Measurements from ENCODE around the gene BCL7C.
"Not testable (repeated sequence)": the region's sequence is repeated elsewhere in the genome, so short reads cannot be mapped to it uniquely, and the experiment has no call there.

BCL7C gene

DNA sequence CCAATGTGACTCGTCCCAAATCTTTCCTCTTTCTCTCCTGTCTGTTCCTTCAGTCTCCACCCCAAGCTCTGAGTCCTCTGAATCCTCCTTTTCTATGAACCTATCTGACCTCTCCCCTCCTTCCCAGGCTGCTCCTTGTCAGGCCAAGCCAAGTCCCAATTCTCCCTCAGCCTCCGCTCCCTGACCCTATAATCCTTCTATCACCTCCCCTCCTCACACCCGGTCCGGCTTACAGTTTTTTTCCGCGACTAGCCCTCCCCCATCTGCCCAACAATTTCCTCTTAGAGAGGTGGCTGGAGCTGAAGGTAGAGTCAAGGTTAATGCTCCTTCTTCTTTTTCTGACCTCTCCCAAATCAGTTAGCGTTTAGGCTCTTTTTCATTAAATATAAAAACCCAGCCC lies 33.1 kb downstream of the BCL7C start:
- DNase-seq, result not testable (repeated sequence)

GRCh38 chr16:30858829-30859423 lies 35.0 kb downstream of the BCL7C start:
- no peak for DNase-seq

DNA sequence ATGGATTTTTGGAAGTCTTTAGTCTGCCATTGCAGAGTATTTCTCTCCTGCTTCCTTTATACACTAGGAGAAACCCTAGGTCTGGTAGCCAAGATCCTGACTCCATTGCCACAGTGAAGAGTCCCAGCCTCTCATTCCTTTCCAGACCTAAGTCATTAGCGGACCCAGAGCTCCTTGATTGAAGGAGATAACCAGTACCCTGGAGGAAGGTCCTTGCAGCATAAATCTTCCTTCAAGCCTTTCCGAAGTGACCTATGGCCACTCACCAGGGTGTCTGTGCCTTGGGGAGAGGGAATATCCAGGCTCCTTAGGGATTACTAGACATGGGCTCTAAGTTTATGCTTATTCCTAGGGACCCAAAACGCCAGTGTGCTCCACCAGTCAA lies 35.8 kb downstream of the BCL7C start:
- no peak for DNase-seq

- no peak for DNase-seq
Observed at GRCh38 chr16:30853758-30854157, 40.1 kb downstream of the BCL7C start.

- DNase-seq, result no peak
Observed at GRCh38 chr16:30850246-30850645, 43.6 kb downstream of the BCL7C start.

DNA sequence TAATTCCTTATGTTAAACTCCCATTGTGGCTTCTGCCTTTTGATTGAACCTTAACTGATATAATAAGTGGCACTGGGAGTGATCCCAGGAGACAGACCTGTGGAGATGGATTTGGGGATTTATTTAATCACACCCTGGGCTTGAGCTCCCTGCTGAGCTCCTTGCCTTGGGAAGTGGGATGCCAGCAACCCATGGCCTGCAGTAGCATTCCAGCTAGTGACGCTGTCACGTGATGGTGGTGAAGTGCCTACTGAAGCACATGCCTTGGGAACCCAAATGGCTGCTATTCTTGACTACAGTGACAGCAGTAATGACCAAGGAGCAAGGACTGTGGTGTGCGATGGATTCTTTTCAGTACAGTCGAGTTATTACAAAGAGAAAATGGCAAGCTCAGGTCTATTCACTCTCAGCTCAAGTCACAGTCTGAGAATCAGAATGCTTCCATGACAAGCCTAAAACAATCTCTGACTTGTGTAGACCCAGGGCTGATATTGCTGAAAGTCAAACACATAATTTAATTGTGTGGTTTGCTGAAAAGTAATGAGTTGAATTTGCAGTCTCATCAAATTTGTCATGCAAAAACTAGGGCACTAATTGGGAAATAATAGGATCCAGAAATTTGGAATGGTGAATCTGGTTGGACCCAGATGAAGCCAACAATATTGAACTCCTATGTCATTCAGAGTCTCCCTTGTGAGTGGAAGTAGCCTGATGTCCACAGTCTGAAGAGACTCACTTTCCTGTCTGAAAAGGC lies 47.1 kb downstream of the BCL7C start:
- DNase-seq, result no peak

GRCh38 chr16:30844671-30845449 lies 49.0 kb downstream of the BCL7C start:
- DNase-seq, result peak; percentile 85

GRCh38 chr16:30844346-30844670 lies 49.6 kb downstream of the BCL7C start:
- DNase-seq, result no peak

- DNase-seq, result no peak
Observed at GRCh38 chr16:30843501-30843900, 50.4 kb downstream of the BCL7C start.

DNA sequence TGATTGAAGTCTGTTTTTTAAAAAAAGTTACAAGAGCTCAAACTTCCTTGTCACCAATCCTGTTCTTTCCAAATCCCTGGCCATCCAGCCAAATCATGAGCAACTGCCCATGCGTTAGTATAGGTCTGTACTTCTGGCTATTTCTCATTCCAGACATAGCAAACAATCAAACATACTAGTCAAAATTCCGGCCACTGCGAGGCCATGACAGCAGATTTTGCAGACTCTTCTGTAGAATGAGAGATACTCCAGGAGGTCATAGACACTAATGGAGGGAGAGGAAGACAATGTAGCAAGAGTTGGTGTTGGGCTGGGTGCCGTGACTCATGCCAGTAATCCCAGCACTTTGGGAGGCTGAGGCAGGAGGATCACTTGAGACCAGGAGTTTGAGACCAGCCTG lies 50.9 kb downstream of the BCL7C start:
- DNase-seq, result no peak

- no peak for DNase-seq
Observed at GRCh38 chr16:30841332-30841731, 52.5 kb downstream of the BCL7C start.

DNA sequence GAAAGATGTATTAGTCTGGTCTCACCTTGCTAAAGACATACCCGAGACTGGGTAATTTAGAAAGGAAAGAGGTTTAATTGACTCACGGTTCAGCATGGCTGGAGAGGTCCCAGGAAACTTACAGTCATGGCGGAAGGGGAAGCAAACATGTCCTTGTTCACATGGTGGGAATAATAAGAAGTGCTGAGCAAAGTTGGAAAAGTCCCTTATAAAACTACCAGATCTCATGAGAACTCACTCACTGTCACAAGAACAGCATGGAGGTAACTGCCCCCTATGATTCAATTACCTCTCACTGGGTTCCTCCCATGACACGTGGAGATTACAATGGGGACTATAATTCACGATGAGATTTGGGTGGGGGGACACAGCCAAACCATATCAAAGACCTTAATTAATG lies 53.3 kb downstream of the BCL7C start:
- no peak for DNase-seq

DNA sequence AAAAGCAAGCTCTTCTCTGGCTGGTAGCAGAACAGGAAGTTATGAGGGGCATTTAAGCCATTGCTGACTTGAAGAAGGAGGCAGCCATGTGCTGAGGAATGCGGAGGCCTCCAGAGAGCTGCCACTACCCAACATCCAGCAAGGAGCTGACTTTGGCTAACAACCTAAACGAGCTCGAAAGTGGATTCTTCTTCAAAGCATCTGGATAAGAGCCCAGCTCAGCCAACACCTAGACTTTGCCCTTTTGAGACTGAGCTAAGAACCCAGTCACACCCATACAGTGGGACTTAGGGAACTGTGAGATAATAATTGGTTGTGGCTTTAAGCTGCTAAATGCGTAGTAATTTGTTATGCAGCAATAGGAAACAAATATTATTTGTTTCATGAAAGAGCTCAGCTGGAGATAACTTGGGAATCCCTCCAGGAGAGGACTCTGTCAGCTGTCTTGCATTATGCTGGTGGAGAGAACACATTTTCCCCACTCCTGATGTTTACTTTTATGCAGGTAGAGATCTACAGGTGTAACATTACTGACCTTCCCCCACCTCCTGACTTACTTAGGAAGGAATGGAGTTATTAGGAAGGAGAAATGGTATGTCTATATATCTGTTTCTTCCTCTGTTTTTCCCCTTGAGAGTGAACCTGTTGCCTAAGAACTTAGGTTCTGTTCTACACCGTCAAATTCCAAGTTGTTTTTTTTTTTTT lies 54.2 kb downstream of the BCL7C start:
- no peak for DNase-seq

GRCh38 chr16:30838876-30839471 lies 54.9 kb downstream of the BCL7C start:
- DNase-seq, result no peak

GRCh38 chr16:30837904-30838303 lies 56.0 kb downstream of the BCL7C start:
- no peak for DNase-seq

Data from NCI-H1436 (cell line).